ENCODE data around the gene CLIC6.

- TF ChIP-seq POLR2A (IDR thresholded peaks at IDR 0.05; ENCODE audit: low read depth, low read length) (no peak), CTCF (conservative IDR thresholded peaks at IDR 0.05; ENCODE audit: low read depth, low read length) (no peak), BHLHE40 (IDR thresholded peaks at IDR 0.05; ENCODE audit: low read depth, low read length) (no peak), SMC3 (IDR thresholded peaks at IDR 0.05; ENCODE audit: low read depth, low read length) (no peak), FOS (IDR thresholded peaks at IDR 0.05; ENCODE audit: low read depth, low read length) (no peak), USF2 (IDR thresholded peaks at IDR 0.05; ENCODE audit: low read depth, low read length) (no peak), CHD1 (IDR thresholded peaks at IDR 0.05; ENCODE audit: low read depth, low read length) (no peak), CEBPB (IDR thresholded peaks at IDR 0.05; ENCODE audit: low read depth, low read length) (no peak), MAZ (IDR thresholded peaks at IDR 0.05; ENCODE audit: borderline replicate concordance, low read depth, low read length) (no peak), RAD21 (IDR thresholded peaks at IDR 0.05; ENCODE audit: low read length) (no peak), ELK1 (IDR thresholded peaks at IDR 0.05; ENCODE audit: borderline replicate concordance, low read depth, low read length) (no peak), RCOR1 (IDR thresholded peaks at IDR 0.05; ENCODE audit: insufficient replicate concordance, low read length) (no peak), RFX5 (IDR thresholded peaks at IDR 0.05; ENCODE audit: low read depth, low read length) (no peak)
These were observed 2.2 kb downstream of the CLIC6 start for GRCh38 chr21:34670962-34671348.

All from IMR-90 (cell line).